HG03354 (cell line): ENCODE measurements around the gene VPS26A.

Experiments
- ATAC-seq: cut with Tn5 transposase; IDR thresholded peaks from one replicate; pipeline ENCODE4 v1.9.1; 2021; ENCODE audit warnings: mild to moderate bottlenecking; ENCODE audit not compliant: unreplicated experiment, poor library complexity, severe bottlenecking

The VPS26A gene

GRCh38 chr10:69215405-69216171 is 91.6 kb downstream of the VPS26A start:
- ATAC-seq, result no peak

- ATAC-seq, result no peak
Measured at GRCh38 chr10:69216577-69217118, 92.7 kb downstream of the VPS26A start.

- no peak for ATAC-seq
Measured at GRCh38 chr10:69217119-69217754, 93.3 kb downstream of the VPS26A start.

GRCh38 chr10:69218831-69219230 is 94.9 kb downstream of the VPS26A start:
- ATAC-seq, result no peak

GRCh38 chr10:69220041-69220451 is 96.1 kb downstream of the VPS26A start, which contains the start of gene HKDC1:
HKDC1 (plus strand) TSS chr10:69220332; CDS start chr10:69220436, 104 bp downstream.
- ATAC-seq, result no peak

GRCh38 chr10:69220507-69220906 is 96.5 kb downstream of the VPS26A start:
- no peak for ATAC-seq
